ENCODE measurements around the gene ABCC12. TPM values are rescaled to one million over a fixed set of nuclear protein-coding genes. Genes with fewer than 3 reads are reported as not detected.

Gene ABCC12
- total and polyA plus RNA-seq, 2 donors (not counting 3 experiments of a cell fraction or from before 2014, with no cell fraction given): not detected

DNA sequence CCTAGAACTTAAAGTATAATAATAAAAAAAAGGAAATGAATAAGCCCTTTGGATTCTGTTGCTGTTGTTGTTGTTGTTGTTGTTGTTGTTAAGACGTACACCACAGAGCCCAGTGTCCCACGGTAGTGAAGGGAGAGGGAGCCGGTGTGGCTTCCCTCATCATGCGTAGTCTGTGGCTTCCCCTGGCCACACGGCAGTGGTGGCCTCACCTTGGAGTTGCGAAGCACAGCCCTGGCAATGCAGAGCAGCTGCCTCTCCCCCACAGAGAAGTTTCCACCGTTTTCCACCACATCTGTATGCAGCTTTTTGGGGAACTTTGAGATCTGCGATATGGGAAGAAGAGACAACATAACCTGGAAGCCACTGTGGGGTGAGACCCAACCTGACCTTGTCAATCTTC is 14.1 kb upstream of the ABCC12 start:
- Histone ChIP-seq H3K27ac (ENCODE audit: insufficient read depth, low read depth, low read length) (no peak overlapping the region), H3K9me1 (replicated peaks; ENCODE audit: control insufficient read depth, extremely low read depth, insufficient read depth, low read length) (no peaks in the 10 kb centered on the region), H4K20me1 (replicated peaks; ENCODE audit: control insufficient read depth, extremely low read depth, insufficient read depth, low read length) (no peaks in the 10 kb centered on the region), H3K79me2 (ENCODE audit: control insufficient read depth, insufficient read depth, low read length) (no peaks in the 10 kb centered on the region), H2AFZ (ENCODE audit: low read depth, low read length) (no peak overlapping the region), H3K9me3 (replicated peaks; ENCODE audit: control insufficient read depth, insufficient read depth, low read length) (no peaks in the 10 kb centered on the region), H3K4me3 (replicated peaks in 1 of 3; ENCODE audit: insufficient read depth in 1 of 3, low read depth in 1 of 3, low read length in 3 of 3) (no peak overlapping the region), H3K4me2 (ENCODE audit: insufficient read depth, low read length) (no peak overlapping the region), H3K36me3 (ENCODE audit: control insufficient read depth in 2 of 2, extremely low read depth in 1 of 2, insufficient read depth in 2 of 2, low read length in 2 of 2) (no peaks in the 10 kb centered on the region), H3K27me3 (ENCODE audit: control insufficient read depth in 2 of 2, insufficient read depth in 2 of 2, low read length in 2 of 2) (no peaks in the 10 kb centered on the region), H3K4me1 (ENCODE audit: control insufficient read depth, extremely low read depth, insufficient read depth, low read length) (peaks cover 2% of the 10 kb centered on the region), H3K9ac (replicated peaks; ENCODE audit: extremely low read depth, insufficient read depth, low read length) (no peak overlapping the region)
- DNase-seq (ENCODE audit: low read depth, low spot score) (no peak), FAIRE-seq (no peak)
- intact Hi-C loops (cut with micrococcal nuclease) (loop anchor here (5.0 to 10.0 kb wide), 3 partner anchors 462 to 1545 kb away; partner anchors contain the start of genes DNAJA2 and SHCBP1), dilution Hi-C loops (cut with MboI; ENCODE audit: extremely low pct_ligation_motif_present, low sequenced_read_pairs) (no loop called here)
- ChIA-PET POLR2A (no interaction called here), CTCF (no interaction called here)
- TF ChIP-seq, protein P1, sequence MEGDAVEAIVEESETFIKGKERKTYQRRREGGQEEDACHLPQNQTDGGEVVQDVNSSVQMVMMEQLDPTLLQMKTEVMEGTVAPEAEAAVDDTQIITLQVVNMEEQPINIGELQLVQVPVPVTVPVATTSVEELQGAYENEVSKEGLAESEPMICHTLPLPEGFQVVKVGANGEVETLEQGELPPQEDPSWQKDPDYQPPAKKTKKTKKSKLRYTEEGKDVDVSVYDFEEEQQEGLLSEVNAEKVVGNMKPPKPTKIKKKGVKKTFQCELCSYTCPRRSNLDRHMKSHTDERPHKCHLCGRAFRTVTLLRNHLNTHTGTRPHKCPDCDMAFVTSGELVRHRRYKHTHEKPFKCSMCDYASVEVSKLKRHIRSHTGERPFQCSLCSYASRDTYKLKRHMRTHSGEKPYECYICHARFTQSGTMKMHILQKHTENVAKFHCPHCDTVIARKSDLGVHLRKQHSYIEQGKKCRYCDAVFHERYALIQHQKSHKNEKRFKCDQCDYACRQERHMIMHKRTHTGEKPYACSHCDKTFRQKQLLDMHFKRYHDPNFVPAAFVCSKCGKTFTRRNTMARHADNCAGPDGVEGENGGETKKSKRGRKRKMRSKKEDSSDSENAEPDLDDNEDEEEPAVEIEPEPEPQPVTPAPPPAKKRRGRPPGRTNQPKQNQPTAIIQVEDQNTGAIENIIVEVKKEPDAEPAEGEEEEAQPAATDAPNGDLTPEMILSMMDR (IDR thresholded peaks at IDR 0.05; ENCODE audit: extremely low read depth in 1 of 2, insufficient read depth in 1 of 2, low read depth in 1 of 2, low read length in 2 of 2): no peak
- TF ChIP-seq POLR2A (IDR thresholded peaks at IDR 0.05; ENCODE audit: low read depth, low read length) (no peak), POLR2AphosphoS5 (IDR thresholded peaks at IDR 0.05; ENCODE audit: insufficient read depth, low read depth, low read length) (no peak), EZH2 (IDR thresholded peaks at IDR 0.05; ENCODE audit: borderline replicate concordance, low read depth, low read length, severe bottlenecking) (no peak), GATA2 (IDR thresholded peaks at IDR 0.05; ENCODE audit: insufficient read depth, insufficient read length, low read depth, low read length) (no peak), FOS (IDR thresholded peaks at IDR 0.05; ENCODE audit: borderline replicate concordance, insufficient read depth, low read length) (no peak), MYC (IDR thresholded peaks at IDR 0.05; ENCODE audit: low read depth, low read length) (no peak), JUN (IDR thresholded peaks at IDR 0.05; ENCODE audit: borderline replicate concordance, insufficient read depth, insufficient read length, low read depth) (no peak)
- TF ChIP-seq, protein P2, sequence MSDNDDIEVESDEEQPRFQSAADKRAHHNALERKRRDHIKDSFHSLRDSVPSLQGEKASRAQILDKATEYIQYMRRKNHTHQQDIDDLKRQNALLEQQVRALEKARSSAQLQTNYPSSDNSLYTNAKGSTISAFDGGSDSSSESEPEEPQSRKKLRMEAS (IDR thresholded peaks at IDR 0.05; ENCODE audit: insufficient read depth, insufficient read length): no peak
- no TSS peak for BruUV-seq (replicated peaks)

Measured in endothelial cell of umbilical vein (primary cell).